ENCODE data around the gene EFNA4. TPM values are rescaled to one million over a fixed set of nuclear protein-coding genes. Genes with fewer than 3 reads are reported as not detected.

The EFNA4 gene
- polyA plus RNA-seq, 3 donors = 2.3 to 8.0 (median 4.1) TPM

GRCh38 chr1:155057104-155057503 is 6.4 kb upstream of the EFNA4 start:
- peaks cover 63 to 72% of the 10 kb centered on the region in 2 donors for H3K36me3 Mint-ChIP-seq
- H3K27ac Mint-ChIP-seq = no peak overlapping the region
- Histone ChIP-seq H3K9ac (ENCODE audit: insufficient read depth, low read length, poor library complexity, severe bottlenecking) (no peak overlapping the region), H3K9me3 (replicated peaks in 1 of 2; ENCODE audit: control insufficient read depth in 1 of 2, insufficient read depth in 1 of 2, low read length in 2 of 2) (no peaks in the 10 kb centered on the region), H3K27me3 (ENCODE audit: control insufficient read depth in 2 of 2, insufficient read depth in 2 of 2, low read length in 2 of 2) (no peaks in the 10 kb centered on the region), H4K20me1 (ENCODE audit: insufficient read depth, low read length) (peaks cover 83% of the 10 kb centered on the region), H3K4me3 (replicated peaks in 1 of 3; ENCODE audit: low read depth in 2 of 3, low read length in 3 of 3) (no peak overlapping the region), H3K4me2 (replicated peaks; ENCODE audit: extremely low read depth, low read length, poor library complexity, severe bottlenecking) (no peak overlapping the region), H3K27ac (ENCODE audit: low read depth in 1 of 2, low read length in 2 of 2) (no peak overlapping the region), H2AFZ (ENCODE audit: insufficient read depth, low read depth, low read length, poor library complexity, severe bottlenecking) (no peak overlapping the region), H3K79me2 (ENCODE audit: insufficient read depth, low read length) (peaks cover 25% of the 10 kb centered on the region), H3K4me1 (ENCODE audit: control insufficient read depth in 1 of 2, insufficient read depth in 2 of 2, low read length in 2 of 2) (peaks cover 16 to 28% of the 10 kb centered on the region in 2 donors), H3K36me3 (replicated peaks in 1 of 2; ENCODE audit: control insufficient read depth in 1 of 2, insufficient read depth in 2 of 2, low read length in 2 of 2) (peaks cover 71 to 78% of the 10 kb centered on the region in 2 donors)
- peaks cover 0 to 2% (median 0%) of the 10 kb centered on the region in 3 donors for H3K27me3 Mint-ChIP-seq (ENCODE audit: low read depth in 3 of 3)
- peaks cover 26% of the 10 kb centered on the region for H3K4me1 Mint-ChIP-seq
- WGBS (ENCODE audit: insufficient coverage) = 95% methylated on average over 8 of the region's 8 CpGs
- TF ChIP-seq, protein P1, sequence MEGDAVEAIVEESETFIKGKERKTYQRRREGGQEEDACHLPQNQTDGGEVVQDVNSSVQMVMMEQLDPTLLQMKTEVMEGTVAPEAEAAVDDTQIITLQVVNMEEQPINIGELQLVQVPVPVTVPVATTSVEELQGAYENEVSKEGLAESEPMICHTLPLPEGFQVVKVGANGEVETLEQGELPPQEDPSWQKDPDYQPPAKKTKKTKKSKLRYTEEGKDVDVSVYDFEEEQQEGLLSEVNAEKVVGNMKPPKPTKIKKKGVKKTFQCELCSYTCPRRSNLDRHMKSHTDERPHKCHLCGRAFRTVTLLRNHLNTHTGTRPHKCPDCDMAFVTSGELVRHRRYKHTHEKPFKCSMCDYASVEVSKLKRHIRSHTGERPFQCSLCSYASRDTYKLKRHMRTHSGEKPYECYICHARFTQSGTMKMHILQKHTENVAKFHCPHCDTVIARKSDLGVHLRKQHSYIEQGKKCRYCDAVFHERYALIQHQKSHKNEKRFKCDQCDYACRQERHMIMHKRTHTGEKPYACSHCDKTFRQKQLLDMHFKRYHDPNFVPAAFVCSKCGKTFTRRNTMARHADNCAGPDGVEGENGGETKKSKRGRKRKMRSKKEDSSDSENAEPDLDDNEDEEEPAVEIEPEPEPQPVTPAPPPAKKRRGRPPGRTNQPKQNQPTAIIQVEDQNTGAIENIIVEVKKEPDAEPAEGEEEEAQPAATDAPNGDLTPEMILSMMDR (IDR thresholded peaks at IDR 0.05) = no peak
- no peaks in the 10 kb centered on the region for H3K9me3 Mint-ChIP-seq
- H3K4me3 Mint-ChIP-seq = no peak overlapping the region
- intact Hi-C loops (cut with micrococcal nuclease) = no loop called here
- no peak for DNase-seq

GRCh38 chr1:155057788-155058211 is 5.7 kb upstream of the EFNA4 start:
- Histone ChIP-seq H3K36me3 (replicated peaks in 1 of 2; ENCODE audit: control insufficient read depth in 1 of 2, insufficient read depth in 2 of 2, low read length in 2 of 2) (peaks cover 71 to 78% of the 10 kb centered on the region in 2 donors), H3K27ac (ENCODE audit: low read depth in 1 of 2, low read length in 2 of 2) (no peak overlapping the region), H3K9me3 (replicated peaks in 1 of 2; ENCODE audit: control insufficient read depth in 1 of 2, insufficient read depth in 1 of 2, low read length in 2 of 2) (no peaks in the 10 kb centered on the region), H2AFZ (ENCODE audit: insufficient read depth, low read depth, low read length, poor library complexity, severe bottlenecking) (no peak overlapping the region), H3K27me3 (ENCODE audit: control insufficient read depth in 2 of 2, insufficient read depth in 2 of 2, low read length in 2 of 2) (no peaks in the 10 kb centered on the region), H3K9ac (ENCODE audit: insufficient read depth, low read length, poor library complexity, severe bottlenecking) (no peak overlapping the region), H4K20me1 (ENCODE audit: insufficient read depth, low read length) (peaks cover 83% of the 10 kb centered on the region), H3K4me3 (replicated peaks in 1 of 3; ENCODE audit: low read depth in 2 of 3, low read length in 3 of 3) (no peak overlapping the region), H3K79me2 (ENCODE audit: insufficient read depth, low read length) (peaks cover 18% of the 10 kb centered on the region), H3K4me1 (ENCODE audit: control insufficient read depth in 1 of 2, insufficient read depth in 2 of 2, low read length in 2 of 2) (peaks cover 16 to 28% of the 10 kb centered on the region in 2 donors), H3K4me2 (replicated peaks; ENCODE audit: extremely low read depth, low read length, poor library complexity, severe bottlenecking) (no peak overlapping the region)
- Mint-ChIP-seq H3K4me3 (no peak overlapping the region), H3K27me3 (ENCODE audit: low read depth in 3 of 3) (peaks cover 0 to 3% (median 0%) of the 10 kb centered on the region in 3 donors), H3K9me3 (no peaks in the 10 kb centered on the region), H3K4me1 (peaks cover 24% of the 10 kb centered on the region), H3K27ac (no peak overlapping the region), H3K36me3 (peaks cover 63 to 76% of the 10 kb centered on the region in 2 donors)
- TF ChIP-seq, protein P1 (IDR thresholded peaks at IDR 0.05) = no peak
- WGBS (ENCODE audit: insufficient coverage) = 94% methylated on average over 11 of the region's 13 CpGs
- intact Hi-C loops (cut with micrococcal nuclease) = no loop called here
- DNase-seq = no peak

Measured in CD14-positive monocyte (primary cell).